Fibroblast of lung (primary cell): ENCODE measurements around the gene CHRNA9.

Experiments
- EZH2 ChIP-seq: IDR thresholded peaks from 2 replicates; pipeline ENCODE4 v1.5.1; 2012; ENCODE audit warnings: low read length, control low read depth, mild to moderate bottlenecking; ENCODE audit errors: missing control alignments
- TF ChIP-seq, protein P1 (sequence below), 2 donors: IDR thresholded peaks in 1 of 2; conservative IDR thresholded peaks in 1 of 2; 1 replicate in 1 of 2; 2 replicates in 1 of 2; pipeline ENCODE4 v1.5.1; 2011 to 2012; ENCODE audit warnings: low read length in 2 of 2, control low read depth in 1 of 2, inconsistent platforms in 1 of 2, low read depth in 1 of 2, mild to moderate bottlenecking in 1 of 2

GRCh38 chr4:40389986-40390385, 54.9 kb downstream of the CHRNA9 start:
- TF ChIP-seq, protein P1, sequence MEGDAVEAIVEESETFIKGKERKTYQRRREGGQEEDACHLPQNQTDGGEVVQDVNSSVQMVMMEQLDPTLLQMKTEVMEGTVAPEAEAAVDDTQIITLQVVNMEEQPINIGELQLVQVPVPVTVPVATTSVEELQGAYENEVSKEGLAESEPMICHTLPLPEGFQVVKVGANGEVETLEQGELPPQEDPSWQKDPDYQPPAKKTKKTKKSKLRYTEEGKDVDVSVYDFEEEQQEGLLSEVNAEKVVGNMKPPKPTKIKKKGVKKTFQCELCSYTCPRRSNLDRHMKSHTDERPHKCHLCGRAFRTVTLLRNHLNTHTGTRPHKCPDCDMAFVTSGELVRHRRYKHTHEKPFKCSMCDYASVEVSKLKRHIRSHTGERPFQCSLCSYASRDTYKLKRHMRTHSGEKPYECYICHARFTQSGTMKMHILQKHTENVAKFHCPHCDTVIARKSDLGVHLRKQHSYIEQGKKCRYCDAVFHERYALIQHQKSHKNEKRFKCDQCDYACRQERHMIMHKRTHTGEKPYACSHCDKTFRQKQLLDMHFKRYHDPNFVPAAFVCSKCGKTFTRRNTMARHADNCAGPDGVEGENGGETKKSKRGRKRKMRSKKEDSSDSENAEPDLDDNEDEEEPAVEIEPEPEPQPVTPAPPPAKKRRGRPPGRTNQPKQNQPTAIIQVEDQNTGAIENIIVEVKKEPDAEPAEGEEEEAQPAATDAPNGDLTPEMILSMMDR (conservative IDR thresholded peaks at IDR 0.05 in 1 of 2, IDR thresholded peaks at IDR 0.05 in 1 of 2; ENCODE audit: low read depth in 1 of 2, low read length in 2 of 2) = no peak
- no peak for TF ChIP-seq EZH2
